Measurements from ENCODE around the gene UXS1.

The UXS1 gene

GRCh38 chr2:106044021-106044420, 150.1 kb downstream of the UXS1 start:
- DNase-seq (ENCODE audit: low spot score) = no peak

Data from left forelimb (tissue), 1 donor.